A673 (cell line): ENCODE results near the gene ZFYVE19.

Experiments used
- EZH2 ChIP-seq: fragments of 200-600 bp; sonication (generic); IDR thresholded peaks from 2 replicates; pipeline ENCODE4 v1.6.1; 2017; ENCODE audit warnings: borderline replicate concordance, low read depth, mild to moderate bottlenecking, mixed read lengths, antibody characterized with exemption, low read length; ENCODE audit not compliant: poor library complexity, severe bottlenecking
- TF ChIP-seq, protein P1 (sequence below): fragments of 300-800, 200-600 bp; sonication (generic); conservative IDR thresholded peaks from 2 replicates; pipeline ENCODE4 v1.5.1; 2017; ENCODE audit warnings: low read depth, mild to moderate bottlenecking, antibody characterized with exemption, low read length, moderate library complexity, mixed read lengths

DNA sequence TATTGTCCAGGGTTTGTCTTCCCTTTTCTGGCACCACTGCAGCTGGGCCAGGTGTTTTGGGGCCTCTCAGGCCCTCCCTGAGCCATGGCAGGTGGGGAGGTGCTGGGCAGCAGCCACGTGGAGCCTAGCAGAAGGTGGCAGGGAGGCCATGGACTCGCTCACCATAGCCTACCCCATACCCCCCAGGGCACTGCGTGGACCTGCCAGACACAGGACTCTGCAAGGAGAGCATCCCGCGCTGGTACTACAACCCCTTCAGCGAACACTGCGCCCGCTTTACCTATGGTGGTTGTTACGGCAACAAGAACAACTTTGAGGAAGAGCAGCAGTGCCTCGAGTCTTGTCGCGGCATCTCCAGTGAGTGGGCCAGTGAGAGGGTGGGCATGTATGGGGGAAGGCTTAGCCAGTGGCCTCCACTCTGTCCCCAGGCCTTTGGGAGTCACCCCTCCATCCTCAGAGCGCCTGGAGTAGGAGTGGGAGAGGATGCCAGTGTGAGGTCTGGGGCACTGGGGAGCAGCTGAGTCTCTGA, 48.9 kb downstream of the ZFYVE19 start:
- no peak for TF ChIP-seq EZH2
- TF ChIP-seq, protein P1, sequence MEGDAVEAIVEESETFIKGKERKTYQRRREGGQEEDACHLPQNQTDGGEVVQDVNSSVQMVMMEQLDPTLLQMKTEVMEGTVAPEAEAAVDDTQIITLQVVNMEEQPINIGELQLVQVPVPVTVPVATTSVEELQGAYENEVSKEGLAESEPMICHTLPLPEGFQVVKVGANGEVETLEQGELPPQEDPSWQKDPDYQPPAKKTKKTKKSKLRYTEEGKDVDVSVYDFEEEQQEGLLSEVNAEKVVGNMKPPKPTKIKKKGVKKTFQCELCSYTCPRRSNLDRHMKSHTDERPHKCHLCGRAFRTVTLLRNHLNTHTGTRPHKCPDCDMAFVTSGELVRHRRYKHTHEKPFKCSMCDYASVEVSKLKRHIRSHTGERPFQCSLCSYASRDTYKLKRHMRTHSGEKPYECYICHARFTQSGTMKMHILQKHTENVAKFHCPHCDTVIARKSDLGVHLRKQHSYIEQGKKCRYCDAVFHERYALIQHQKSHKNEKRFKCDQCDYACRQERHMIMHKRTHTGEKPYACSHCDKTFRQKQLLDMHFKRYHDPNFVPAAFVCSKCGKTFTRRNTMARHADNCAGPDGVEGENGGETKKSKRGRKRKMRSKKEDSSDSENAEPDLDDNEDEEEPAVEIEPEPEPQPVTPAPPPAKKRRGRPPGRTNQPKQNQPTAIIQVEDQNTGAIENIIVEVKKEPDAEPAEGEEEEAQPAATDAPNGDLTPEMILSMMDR = no peak
